ENCODE data around the gene LRP1B. TPM values are rescaled to one million over a fixed set of nuclear protein-coding genes. Genes with fewer than 3 reads are reported as not detected.

The LRP1B gene
- total RNA-seq, 1 donor from 2014 or later, result 8.8 TPM

GRCh38 chr2:141526760-141527159 is 604.1 kb downstream of the LRP1B start:
- H3K9me3 ChIP-seq, result no peaks in the 10 kb centered on the region
- intact Hi-C loops (cut with DNase I), result no loop called here
- H3K4me3 ChIP-seq, result no peak overlapping the region
- H3K27me3 ChIP-seq, result no peaks in the 10 kb centered on the region
- no peak for DNase-seq (ENCODE audit: extremely low spot score in 2 of 2)
- no peak overlapping the region for H3K27ac ChIP-seq
- TF ChIP-seq CTCF (IDR thresholded peaks at IDR 0.05), result no peak
- TF ChIP-seq POLR2AphosphoS5 (IDR thresholded peaks at IDR 0.05; ENCODE audit: insufficient read depth in 1 of 2, low read depth in 1 of 2), result no peak
- TF ChIP-seq POLR2A (IDR thresholded peaks at IDR 0.05), result no peak
- H3K36me3 ChIP-seq, result no peaks in the 10 kb centered on the region
- no peaks in the 10 kb centered on the region for H3K4me1 ChIP-seq

- no peaks in the 10 kb centered on the region for H3K4me1 ChIP-seq
- no peak overlapping the region for H3K4me3 ChIP-seq
- H3K27me3 ChIP-seq, result no peaks in the 10 kb centered on the region
- no peak for DNase-seq (ENCODE audit: extremely low spot score in 2 of 2)
- H3K9me3 ChIP-seq, result no peaks in the 10 kb centered on the region
- TF ChIP-seq CTCF (IDR thresholded peaks at IDR 0.05) (no peak), POLR2A (IDR thresholded peaks at IDR 0.05) (no peak), POLR2AphosphoS5 (IDR thresholded peaks at IDR 0.05; ENCODE audit: insufficient read depth in 1 of 2, low read depth in 1 of 2) (no peak)
- intact Hi-C loops (cut with DNase I), result no loop called here
- H3K27ac ChIP-seq, result no peak overlapping the region
- no peaks in the 10 kb centered on the region for H3K36me3 ChIP-seq
These were observed 606.0 kb downstream of the LRP1B start for GRCh38 chr2:141524777-141525176.

GRCh38 chr2:141523199-141523598 is 607.6 kb downstream of the LRP1B start:
- no peak for TF ChIP-seq POLR2A (IDR thresholded peaks at IDR 0.05)
- TF ChIP-seq CTCF (IDR thresholded peaks at IDR 0.05), result no peak
- no peak for TF ChIP-seq POLR2AphosphoS5 (IDR thresholded peaks at IDR 0.05; ENCODE audit: insufficient read depth in 1 of 2, low read depth in 1 of 2)
- intact Hi-C loops (cut with DNase I), result no loop called here
- no peak for DNase-seq (ENCODE audit: extremely low spot score in 2 of 2)
- Histone ChIP-seq H3K9me3 (no peaks in the 10 kb centered on the region), H3K27me3 (no peaks in the 10 kb centered on the region), H3K27ac (no peak overlapping the region), H3K4me3 (no peak overlapping the region), H3K4me1 (no peaks in the 10 kb centered on the region), H3K36me3 (no peaks in the 10 kb centered on the region)

GRCh38 chr2:141522702-141523101 is 608.1 kb downstream of the LRP1B start:
- no peaks in the 10 kb centered on the region for H3K4me1 ChIP-seq
- intact Hi-C loops (cut with DNase I), result no loop called here
- H3K4me3 ChIP-seq, result no peak overlapping the region
- H3K36me3 ChIP-seq, result no peaks in the 10 kb centered on the region
- H3K27ac ChIP-seq, result no peak overlapping the region
- TF ChIP-seq CTCF (IDR thresholded peaks at IDR 0.05) (no peak), POLR2A (IDR thresholded peaks at IDR 0.05) (no peak), POLR2AphosphoS5 (IDR thresholded peaks at IDR 0.05; ENCODE audit: insufficient read depth in 1 of 2, low read depth in 1 of 2) (no peak)
- no peaks in the 10 kb centered on the region for H3K9me3 ChIP-seq
- DNase-seq (ENCODE audit: extremely low spot score in 2 of 2), result no peak
- H3K27me3 ChIP-seq, result no peaks in the 10 kb centered on the region

GRCh38 chr2:141522048-141522447 is 608.8 kb downstream of the LRP1B start:
- H3K4me1 ChIP-seq, result no peaks in the 10 kb centered on the region
- H3K27me3 ChIP-seq, result no peaks in the 10 kb centered on the region
- no peak for DNase-seq (ENCODE audit: extremely low spot score in 2 of 2)
- H3K36me3 ChIP-seq, result no peaks in the 10 kb centered on the region
- no peaks in the 10 kb centered on the region for H3K9me3 ChIP-seq
- intact Hi-C loops (cut with DNase I), result no loop called here
- no peak for TF ChIP-seq POLR2AphosphoS5 (IDR thresholded peaks at IDR 0.05; ENCODE audit: insufficient read depth in 1 of 2, low read depth in 1 of 2)
- no peak for TF ChIP-seq POLR2A (IDR thresholded peaks at IDR 0.05)
- no peak for TF ChIP-seq CTCF (IDR thresholded peaks at IDR 0.05)
- H3K4me3 ChIP-seq, result no peak overlapping the region
- no peak overlapping the region for H3K27ac ChIP-seq

All from vagina (tissue), 2 donors.